AG20443 (cell line): ENCODE measurements around the gene MPDU1.
A peak's percentile ranks its signal among the peaks of the same experiment; 100 is the strongest.

ENCODE experiments used
- DNase-seq: peaks from one replicate; pipeline ENCODE4 v3.0.0; 2012; ENCODE audit warnings: low spot score, mixed read lengths

Gene MPDU1

GRCh38 chr17:7583253-7584109 is at the start of gene MPDU1:
Gene MPDU1 (plus strand): TSS chr17:7583852. CDS start chr17:7583863, 11 bp downstream.
- DNase-seq: peak; percentile 92

GRCh38 chr17:7538050-7538449 is 45.6 kb upstream of the MPDU1 start:
- no peak for DNase-seq

GRCh38 chr17:7538891-7539545 is 44.6 kb upstream of the MPDU1 start:
- no peak for DNase-seq

- DNase-seq: no peak
Measured at GRCh38 chr17:7541074-7541621, 42.5 kb upstream of the MPDU1 start.

GRCh38 chr17:7544911-7545310 is 38.7 kb upstream of the MPDU1 start:
- DNase-seq: no peak

- peak; percentile 77 for DNase-seq
Measured at GRCh38 chr17:7548585-7549400, 34.9 kb upstream of the MPDU1 start, which contains the start of gene TNFSF12. Gene TNFSF12 (plus strand): TSS chr17:7549058. CDS start chr17:7549154, 96 bp downstream.

GRCh38 chr17:7549401-7550055 is 34.1 kb upstream of the MPDU1 start:
- peak; percentile 28 for DNase-seq

GRCh38 chr17:7550344-7550743 is 33.3 kb upstream of the MPDU1 start:
- no peak for DNase-seq

GRCh38 chr17:7551396-7551795 is 32.3 kb upstream of the MPDU1 start:
- no peak for DNase-seq

GRCh38 chr17:7552621-7553051 is 31.0 kb upstream of the MPDU1 start:
- DNase-seq: no peak

- no peak for DNase-seq
Measured at GRCh38 chr17:7553356-7553755, 30.3 kb upstream of the MPDU1 start.

GRCh38 chr17:7555320-7555948 is 28.2 kb upstream of the MPDU1 start:
- no peak for DNase-seq

- no peak for DNase-seq
Measured at GRCh38 chr17:7556627-7557026, 27.0 kb upstream of the MPDU1 start.

- no peak for DNase-seq
Measured at GRCh38 chr17:7557147-7557764, 26.4 kb upstream of the MPDU1 start.

- peak; percentile 70 for DNase-seq
Measured at GRCh38 chr17:7557775-7558543, 25.7 kb upstream of the MPDU1 start.

- peak; percentile 18 for DNase-seq
Measured at GRCh38 chr17:7558544-7559319, 24.9 kb upstream of the MPDU1 start, which contains the start of gene TNFSF13. Gene TNFSF13 (plus strand): TSS chr17:7558750. CDS start chr17:7559040, 290 bp downstream.

GRCh38 chr17:7559320-7560171 is 24.1 kb upstream of the MPDU1 start:
- DNase-seq: no peak
